Tibial nerve (tissue), 4 donors: ENCODE results near the gene ITPKB. TPM values are rescaled to one million over a fixed set of nuclear protein-coding genes. Genes with fewer than 3 reads are reported as not detected.
"Not testable (repeated sequence)": the region's sequence is repeated elsewhere in the genome, so short reads cannot be mapped to it uniquely, and the experiment has no call there.

Source experiments
- DNase-seq, 2 donors: peaks; one replicate each; pipeline ENCODE4 v3.0.0-alpha.2; 2019; ENCODE audit warnings: low spot score in 2 of 2
- H3K27ac ChIP-seq, 4 donors: fragments of 200-600 bp; sonication (generic) in 3 of 4; one replicate each; pipeline ENCODE4 v1.5.1; 2017 to 2019; ENCODE audit warnings: mild to moderate bottlenecking in 1 of 4
- H3K27me3 ChIP-seq, 2 donors: fragments of 200-600 bp; sonication (generic) in 1 of 2; one replicate each; pipeline versions ENCODE4 v1.5.1 to v1.6.0; 2017 to 2019
- H3K36me3 ChIP-seq, 3 donors: fragments of 200-600 bp; sonication (generic); one replicate each; pipeline ENCODE4 v1.5.1; 2018 to 2019
- H3K4me1 ChIP-seq, 4 donors: fragments of 200-600 bp; sonication (generic) in 3 of 4; one replicate each; pipeline ENCODE4 v1.5.1; 2017 to 2019
- H3K4me3 ChIP-seq, 4 donors: fragments of 200-600 bp; sonication (generic) in 3 of 4; one replicate each; pipeline ENCODE4 v1.5.1; 2017 to 2019; ENCODE audit warnings: mild to moderate bottlenecking in 1 of 4, moderate library complexity in 1 of 4
- H3K9me3 ChIP-seq, 4 donors: fragments of 200-600 bp; sonication (generic) in 3 of 4; one replicate each; pipeline ENCODE4 v1.5.1; 2017 to 2019
- EP300 ChIP-seq, 2 donors: sonication (generic); formaldehyde crosslinking; IDR thresholded peaks; one replicate each; pipeline ENCODE4 v1.6.1; 2017; ENCODE audit warnings: antibody characterized with exemption in 2 of 2, mild to moderate bottlenecking in 1 of 2
- POLR2A ChIP-seq, 2 donors: fragments of 450-650 bp; IDR thresholded peaks; one replicate each; pipeline ENCODE4 v1.6.1; 2017; ENCODE audit warnings: antibody characterized with exemption in 2 of 2, mild to moderate bottlenecking in 2 of 2, moderate library complexity in 2 of 2
- WGBS, 2 donors: methylation state at CpG; one replicate each; pipeline ENCODE4 v1.1.5; 2018; 5-methylcytosine and 5-hydroxymethylcytosine counted together
- total RNA-seq, 4 donors: library from RNA; depleted of rRNA; stranded (reverse); fragments of >200 nt; gene quantifications; one replicate each; pipeline ENCODE4 v1.1.0, GENCODE V29; 2016
- TF ChIP-seq, protein P1 (sequence below), 5 experiments: fragments of 200-600 bp in 3 of 5; fragments of 450-650 bp in 2 of 5; sonication (generic) in 3 of 5; IDR thresholded peaks; one replicate each; pipeline ENCODE4 v1.5.1; 2016 to 2019; ENCODE audit warnings: antibody characterized with exemption in 5 of 5, mild to moderate bottlenecking in 3 of 5, moderate library complexity in 2 of 5

The ITPKB gene
- total RNA-seq, 4 donors from 2014 or later, result 49.2 to 82.0 (median 52.7) TPM

DNA sequence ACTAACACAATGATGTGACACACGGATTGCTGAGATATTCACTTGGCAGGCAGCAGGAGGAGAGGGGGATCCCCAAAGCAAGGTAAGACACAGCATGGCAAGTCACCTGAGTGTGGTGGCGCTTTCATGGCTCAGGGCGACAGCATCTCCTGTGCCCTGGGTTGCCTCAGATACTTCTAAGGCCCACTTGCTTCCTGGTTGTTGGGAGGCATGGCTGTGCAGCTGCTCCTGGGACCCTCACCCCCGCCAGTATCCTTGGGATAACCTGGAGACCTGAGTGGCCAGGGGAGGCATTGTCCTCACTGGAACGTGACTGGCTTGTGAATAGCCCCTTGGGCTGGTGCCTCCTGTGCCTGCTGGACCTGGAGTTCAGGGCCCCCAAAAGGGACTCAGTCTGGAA, 120.7 kb downstream of the ITPKB start:
- no peaks in the 10 kb centered on the region for H3K36me3 ChIP-seq
- no peak overlapping the region for H3K27ac ChIP-seq
- no peak for TF ChIP-seq POLR2A (IDR thresholded peaks at IDR 0.05)
- no peak for TF ChIP-seq EP300 (IDR thresholded peaks at IDR 0.05)
- no peak overlapping the region for H3K4me3 ChIP-seq
- WGBS, 2 donors, result 72 to 75% methylated on average over 4 to 5 of the region's 5 CpGs
- no peaks in the 10 kb centered on the region for H3K27me3 ChIP-seq
- H3K9me3 ChIP-seq, result peaks cover 0 to 11% (median 0%) of the 10 kb centered on the region in 4 donors
- no peaks in the 10 kb centered on the region for H3K4me1 ChIP-seq
- no peak for DNase-seq

DNA sequence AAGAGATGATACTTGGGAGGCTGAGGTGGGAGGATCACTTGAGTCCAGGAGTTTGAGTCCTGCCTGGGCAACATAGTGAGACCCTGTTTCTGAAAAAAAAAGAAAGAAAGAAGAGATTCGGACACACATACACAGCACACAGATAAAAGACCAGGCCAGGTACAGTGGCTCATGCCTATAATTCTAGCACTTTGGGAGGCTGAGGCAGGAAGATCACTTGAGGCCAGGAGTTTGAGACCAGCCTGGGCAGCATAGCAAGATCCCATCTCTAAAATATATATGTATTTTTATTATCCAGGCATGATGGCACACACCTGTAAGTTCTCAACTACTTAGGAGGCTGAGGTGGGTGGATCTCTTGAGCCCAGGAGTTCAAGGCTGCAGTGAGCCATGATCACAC, 121.4 kb downstream of the ITPKB start:
- not testable (repeated sequence) for H3K4me3 ChIP-seq, H3K27ac ChIP-seq, DNase-seq, H3K36me3 ChIP-seq, H3K4me1 ChIP-seq, H3K27me3 ChIP-seq
- 87 to 91% methylated on average over 1 of the region's 1 CpG for WGBS, 2 donors
- peaks cover 0 to 11% (median 0%) of the 10 kb centered on the region in 4 donors for H3K9me3 ChIP-seq

DNA sequence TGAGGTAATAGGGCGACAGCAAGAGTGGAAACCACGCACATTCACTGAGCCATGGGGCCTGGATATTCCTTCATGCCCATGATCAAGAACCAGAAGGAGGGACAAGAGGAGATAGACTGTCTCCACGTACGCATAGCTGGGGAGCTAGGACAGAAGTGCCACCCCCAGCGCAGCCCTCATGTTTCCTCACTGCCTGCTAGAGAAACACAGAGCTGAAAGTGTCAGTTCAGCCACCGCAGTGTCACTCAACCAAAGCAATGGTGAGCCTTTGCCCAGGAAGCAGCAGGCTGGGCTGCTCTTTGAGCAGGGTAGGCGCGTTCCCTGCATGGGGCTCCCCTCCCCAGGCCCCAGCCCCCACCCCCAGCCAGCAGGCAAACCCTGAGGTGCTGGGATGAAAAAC, 122.0 kb downstream of the ITPKB start:
- Histone ChIP-seq H3K27ac (no peak overlapping the region), H3K36me3 (no peaks in the 10 kb centered on the region), H3K4me3 (no peak overlapping the region), H3K9me3 (peaks cover 0 to 7% (median 0%) of the 10 kb centered on the region in 4 donors), H3K27me3 (no peaks in the 10 kb centered on the region), H3K4me1 (no peaks in the 10 kb centered on the region)
- DNase-seq, result no peak
- TF ChIP-seq, protein P1, sequence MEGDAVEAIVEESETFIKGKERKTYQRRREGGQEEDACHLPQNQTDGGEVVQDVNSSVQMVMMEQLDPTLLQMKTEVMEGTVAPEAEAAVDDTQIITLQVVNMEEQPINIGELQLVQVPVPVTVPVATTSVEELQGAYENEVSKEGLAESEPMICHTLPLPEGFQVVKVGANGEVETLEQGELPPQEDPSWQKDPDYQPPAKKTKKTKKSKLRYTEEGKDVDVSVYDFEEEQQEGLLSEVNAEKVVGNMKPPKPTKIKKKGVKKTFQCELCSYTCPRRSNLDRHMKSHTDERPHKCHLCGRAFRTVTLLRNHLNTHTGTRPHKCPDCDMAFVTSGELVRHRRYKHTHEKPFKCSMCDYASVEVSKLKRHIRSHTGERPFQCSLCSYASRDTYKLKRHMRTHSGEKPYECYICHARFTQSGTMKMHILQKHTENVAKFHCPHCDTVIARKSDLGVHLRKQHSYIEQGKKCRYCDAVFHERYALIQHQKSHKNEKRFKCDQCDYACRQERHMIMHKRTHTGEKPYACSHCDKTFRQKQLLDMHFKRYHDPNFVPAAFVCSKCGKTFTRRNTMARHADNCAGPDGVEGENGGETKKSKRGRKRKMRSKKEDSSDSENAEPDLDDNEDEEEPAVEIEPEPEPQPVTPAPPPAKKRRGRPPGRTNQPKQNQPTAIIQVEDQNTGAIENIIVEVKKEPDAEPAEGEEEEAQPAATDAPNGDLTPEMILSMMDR (IDR thresholded peaks at IDR 0.05), result no peak
- TF ChIP-seq POLR2A (IDR thresholded peaks at IDR 0.05) (no peak), EP300 (IDR thresholded peaks at IDR 0.05) (no peak)
- 77 to 85% methylated on average over 8 of the region's 8 CpGs for WGBS, 2 donors

DNA sequence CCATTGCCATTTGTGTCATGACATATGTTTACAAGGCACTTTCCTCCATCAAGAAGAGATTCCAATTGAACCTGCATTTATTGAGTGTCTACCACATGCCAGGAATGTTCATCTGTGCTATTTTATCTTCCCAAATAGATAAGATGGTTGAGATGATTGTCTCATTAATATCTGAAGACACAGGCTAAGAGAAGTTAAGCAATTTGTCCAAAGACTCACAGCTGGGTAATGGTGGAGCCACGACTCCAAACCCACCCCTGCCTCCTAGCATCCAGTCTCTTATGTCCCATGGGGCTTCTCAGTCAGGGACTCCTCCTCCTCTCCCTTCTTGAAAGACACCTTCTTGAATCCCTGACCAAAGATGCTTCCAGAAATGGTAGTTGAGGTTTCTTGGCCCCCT, 122.4 kb downstream of the ITPKB start:
- no peak for DNase-seq
- H3K36me3 ChIP-seq, result no peaks in the 10 kb centered on the region
- H3K4me1 ChIP-seq, result no peaks in the 10 kb centered on the region
- peaks cover 0 to 3% (median 0%) of the 10 kb centered on the region in 4 donors for H3K9me3 ChIP-seq
- WGBS, 2 donors, result 70 to 91% methylated on average over 1 of the region's 1 CpG
- no peak overlapping the region for H3K4me3 ChIP-seq
- TF ChIP-seq, protein P1 (IDR thresholded peaks at IDR 0.05), result no peak
- TF ChIP-seq POLR2A (IDR thresholded peaks at IDR 0.05) (no peak), EP300 (IDR thresholded peaks at IDR 0.05) (no peak)
- H3K27me3 ChIP-seq, result no peaks in the 10 kb centered on the region
- H3K27ac ChIP-seq, result no peak overlapping the region

DNA sequence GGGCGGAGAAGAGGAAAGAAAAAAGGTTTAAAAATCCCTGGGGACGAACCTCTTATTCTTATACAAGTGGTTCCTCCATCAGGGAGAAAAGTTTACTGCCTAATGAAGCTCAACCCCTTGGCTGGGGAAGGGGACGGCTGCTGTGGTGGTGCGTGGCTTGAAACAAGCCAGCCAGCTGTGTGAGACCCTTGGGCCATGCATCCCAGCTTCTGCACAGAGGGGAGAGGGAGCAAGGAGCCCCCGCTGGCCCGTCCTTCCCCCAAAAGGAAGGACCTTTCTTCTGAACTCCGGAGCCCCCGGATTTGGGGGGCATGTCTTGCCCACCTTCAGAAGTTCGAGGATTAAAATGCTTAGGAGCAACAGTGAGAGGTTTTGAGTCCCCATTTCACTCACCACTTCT, 123.2 kb downstream of the ITPKB start:
- no peaks in the 10 kb centered on the region for H3K27me3 ChIP-seq
- TF ChIP-seq, protein P1 (IDR thresholded peaks at IDR 0.05), result no peak
- TF ChIP-seq EP300 (IDR thresholded peaks at IDR 0.05), result no peak
- no peak for TF ChIP-seq POLR2A (IDR thresholded peaks at IDR 0.05)
- 84 to 89% methylated on average over 9 of the region's 9 CpGs for WGBS, 2 donors
- no peaks in the 10 kb centered on the region for H3K4me1 ChIP-seq
- no peaks in the 10 kb centered on the region for H3K36me3 ChIP-seq
- H3K9me3 ChIP-seq, result no peaks in the 10 kb centered on the region
- no peak overlapping the region for H3K27ac ChIP-seq
- H3K4me3 ChIP-seq, result no peak overlapping the region
- no peak for DNase-seq

DNA sequence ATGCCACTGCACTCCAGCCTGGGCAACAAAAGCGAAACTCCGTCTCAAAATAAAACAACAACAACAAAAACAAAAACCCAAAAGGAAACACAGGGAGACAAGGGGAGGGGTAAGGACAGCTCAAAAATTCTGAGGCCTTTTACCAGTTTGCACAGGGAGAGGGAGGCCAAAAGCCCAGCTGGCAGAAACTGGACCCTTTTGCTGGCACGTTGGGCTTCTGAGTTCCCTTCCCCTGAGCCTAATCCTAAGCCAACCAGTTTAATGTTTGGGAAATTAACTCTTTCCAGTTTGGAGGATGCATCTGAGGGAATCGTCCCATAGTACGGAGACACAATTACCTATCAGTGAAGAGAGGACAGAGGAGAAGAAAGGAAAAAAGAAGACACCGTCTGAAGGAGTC, 127.1 kb downstream of the ITPKB start:
- not testable (repeated sequence) for H3K36me3 ChIP-seq, DNase-seq, H3K4me3 ChIP-seq, H3K4me1 ChIP-seq, H3K9me3 ChIP-seq, H3K27ac ChIP-seq, H3K27me3 ChIP-seq
- WGBS, 2 donors, result 74 to 80% methylated on average over 6 of the region's 6 CpGs

DNA sequence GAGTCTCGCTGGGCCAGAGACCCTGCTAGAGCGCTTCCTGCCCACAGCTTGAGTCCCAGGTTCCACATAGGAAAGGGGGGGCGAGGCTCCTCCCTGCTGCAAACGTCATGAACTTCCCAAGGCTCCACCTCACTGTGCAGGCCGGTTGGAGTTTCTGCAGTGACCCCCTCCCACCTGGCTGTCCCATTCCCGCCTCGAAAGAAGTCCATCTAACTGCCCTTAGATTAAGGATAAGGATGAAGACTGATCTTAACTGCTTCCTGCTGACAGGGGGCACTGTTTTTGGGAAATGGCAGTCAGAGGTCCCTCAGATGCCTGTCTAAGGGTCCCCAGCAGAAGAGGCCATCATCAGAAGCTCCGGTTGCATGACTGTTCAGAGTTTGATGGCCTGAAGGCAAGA, 127.8 kb downstream of the ITPKB start:
- TF ChIP-seq EP300 (IDR thresholded peaks at IDR 0.05), result no peak
- TF ChIP-seq, protein P1 (IDR thresholded peaks at IDR 0.05), result no peak
- TF ChIP-seq POLR2A (IDR thresholded peaks at IDR 0.05), result no peak
- Histone ChIP-seq H3K4me3 (no peak overlapping the region), H3K27ac (no peak overlapping the region), H3K9me3 (no peaks in the 10 kb centered on the region), H3K36me3 (no peaks in the 10 kb centered on the region), H3K27me3 (no peaks in the 10 kb centered on the region), H3K4me1 (peaks cover 0 to 15% (median 2%) of the 10 kb centered on the region in 4 donors)
- WGBS, 2 donors, result 52 to 66% methylated on average over 8 of the region's 8 CpGs
- DNase-seq, result no peak
